GM15510 (cell line): ENCODE results near the gene DSG3.

Experiments
- POLR2A ChIP-seq: IDR thresholded peaks from 3 replicates; pipeline ENCODE4 v1.6.1; 2011; ENCODE audit warnings: borderline replicate concordance; ENCODE audit not compliant: insufficient read length; ENCODE audit errors: extremely low read depth

DSG3 gene

GRCh38 chr18:31450409-31450808, 2.9 kb downstream of the DSG3 start:
- no peak for TF ChIP-seq POLR2A

- no peak for TF ChIP-seq POLR2A
Measured at GRCh38 chr18:31451625-31452024, 4.1 kb downstream of the DSG3 start.

GRCh38 chr18:31454066-31454708, 6.6 kb downstream of the DSG3 start:
- no peak for TF ChIP-seq POLR2A

GRCh38 chr18:31469629-31470028, 22.1 kb downstream of the DSG3 start:
- no peak for TF ChIP-seq POLR2A

GRCh38 chr18:31478688-31479087, 31.1 kb downstream of the DSG3 start:
- TF ChIP-seq POLR2A, result no peak

GRCh38 chr18:31482051-31482450, 34.5 kb downstream of the DSG3 start:
- no peak for TF ChIP-seq POLR2A

GRCh38 chr18:31483396-31483795, 35.9 kb downstream of the DSG3 start:
- no peak for TF ChIP-seq POLR2A

GRCh38 chr18:31484461-31484860, 36.9 kb downstream of the DSG3 start:
- no peak for TF ChIP-seq POLR2A

GRCh38 chr18:31486165-31486564, 38.6 kb downstream of the DSG3 start:
- no peak for TF ChIP-seq POLR2A

GRCh38 chr18:31487246-31488015, 39.9 kb downstream of the DSG3 start:
- no peak for TF ChIP-seq POLR2A

- no peak for TF ChIP-seq POLR2A
Measured at GRCh38 chr18:31489311-31489710, 41.8 kb downstream of the DSG3 start.

- no peak for TF ChIP-seq POLR2A
Measured at GRCh38 chr18:31490387-31490786, 42.8 kb downstream of the DSG3 start.

- no peak for TF ChIP-seq POLR2A
Measured at GRCh38 chr18:31490833-31491232, 43.3 kb downstream of the DSG3 start.

GRCh38 chr18:31491586-31491985, 44.0 kb downstream of the DSG3 start:
- TF ChIP-seq POLR2A, result no peak

- TF ChIP-seq POLR2A, result no peak
Measured at GRCh38 chr18:31492671-31493070, 45.1 kb downstream of the DSG3 start.

- no peak for TF ChIP-seq POLR2A
Measured at GRCh38 chr18:31493171-31493570, 45.6 kb downstream of the DSG3 start.
